GM12872 (cell line): Measurements from ENCODE around the gene SCG2.

ENCODE experiments used
- CTCF ChIP-seq: IDR thresholded peaks from 3 replicates; pipeline ENCODE4 v1.5.1; 2011; ENCODE audit warnings: low read depth, mild to moderate bottlenecking, low read length, moderate library complexity; ENCODE audit not compliant: insufficient read depth

Gene SCG2

GRCh38 chr2:223548194-223548593 lies 54.0 kb downstream of the SCG2 start:
- no peak for TF ChIP-seq CTCF
